ENCODE results near the gene CDK8.

GRCh38 chr13:26424181-26424580 lies 170.3 kb downstream of the CDK8 start:
- no peak for TF ChIP-seq REST (IDR thresholded peaks at IDR 0.05; ENCODE audit: insufficient read depth in 1 of 2, low read depth in 2 of 2, low read length in 2 of 2)
- no peak for TF ChIP-seq POLR2AphosphoS5 (IDR thresholded peaks at IDR 0.05; ENCODE audit: low read depth, low read length)
- TF ChIP-seq TAF1 (IDR thresholded peaks at IDR 0.05; ENCODE audit: borderline replicate concordance, insufficient read depth, low read length): no peak
- no peak for TF ChIP-seq FOXP2 (optimal IDR thresholded peaks at IDR 0.05; ENCODE audit: borderline replicate concordance, extremely low read depth, extremely low read length, insufficient read depth)
